Neural cell (in vitro differentiated cells): ENCODE results near the gene IBA57. TPM values are rescaled to one million over a fixed set of nuclear protein-coding genes. Genes with fewer than 3 reads are reported as not detected.

Source experiments
- H2AFZ ChIP-seq: fragments of 200-600, 300-800 bp; sonication (generic), shearing (Covaris generic); 2 replicates; pipeline ENCODE4 v1.6.0; 2014; ENCODE audit warnings: low read depth, mild to moderate bottlenecking, antibody characterized with exemption, low read length, moderate library complexity
- H3F3A ChIP-seq: fragments of 200-600 bp; shearing (Covaris generic); 2 replicates; pipeline ENCODE4 v1.6.1; 2016; ENCODE audit warnings: mild to moderate bottlenecking, moderate library complexity, mixed read lengths, antibody characterized with exemption, low read length; ENCODE audit not compliant: insufficient read depth, poor library complexity, severe bottlenecking
- H3K27ac ChIP-seq: fragments of 200-600, 300-800 bp; sonication (generic), shearing (Covaris generic); 2 replicates; pipeline ENCODE4 v1.5.1; 2014; ENCODE audit warnings: mild to moderate bottlenecking, low read length, moderate library complexity
- H3K27me3 ChIP-seq: fragments of 300-800, 200-600 bp; sonication (generic), shearing (Covaris generic); 2 replicates; pipeline ENCODE4 v1.6.0; 2014; ENCODE audit warnings: mild to moderate bottlenecking, low read depth, low read length, moderate library complexity; ENCODE audit not compliant: insufficient read depth
- H3K36me3 ChIP-seq: fragments of 300-800, 200-600 bp; sonication (generic), shearing (Covaris generic); 2 replicates; pipeline ENCODE4 v1.5.1; 2014; ENCODE audit warnings: mild to moderate bottlenecking, antibody characterized with exemption, low read length, moderate library complexity; ENCODE audit not compliant: insufficient read depth
- H3K4me2 ChIP-seq: fragments of 300-800, 200-600 bp; sonication (generic), shearing (Covaris generic); 2 replicates; pipeline ENCODE4 v1.6.0; 2014; ENCODE audit warnings: mild to moderate bottlenecking, low read length
- H3K4me3 ChIP-seq: fragments of 300-800, 200-600 bp; sonication (generic), shearing (Covaris generic); 2 replicates; pipeline ENCODE4 v1.5.1; 2014; ENCODE audit warnings: mild to moderate bottlenecking, low read length, moderate library complexity
- H3K79me2 ChIP-seq: fragments of 200-600 bp; shearing (Covaris generic); replicated peaks from 2 replicates; pipeline ENCODE4 v1.6.0; 2014; ENCODE audit warnings: mild to moderate bottlenecking, low read length, moderate library complexity; ENCODE audit not compliant: insufficient read depth
- H3K9ac ChIP-seq: fragments of 300-800, 200-600 bp; sonication (generic), shearing (Covaris generic); 2 replicates; pipeline ENCODE4 v1.6.1; 2016; ENCODE audit warnings: mild to moderate bottlenecking, low read length, mixed read lengths
- H3K9me2 ChIP-seq: fragments of 200-600 bp; shearing (Covaris generic); 2 replicates; pipeline ENCODE4 v1.6.1; 2016; ENCODE audit warnings: mild to moderate bottlenecking, low read length, mixed read lengths; ENCODE audit not compliant: insufficient read depth
- H3K9me3 ChIP-seq: fragments of 200-600, 300-800 bp; sonication (generic), shearing (Covaris generic); 2 replicates; pipeline ENCODE4 v1.6.1; 2016; ENCODE audit warnings: mild to moderate bottlenecking, mixed run types, low read length, moderate library complexity, mixed read lengths
- H4K20me1 ChIP-seq: fragments of 200-600 bp; shearing (Covaris generic); 2 replicates; pipeline ENCODE4 v1.6.1; 2016; ENCODE audit warnings: mild to moderate bottlenecking, mixed run types; ENCODE audit not compliant: insufficient read depth
- EP300 ChIP-seq: fragments of 450-650 bp; conservative IDR thresholded peaks from 2 replicates; pipeline ENCODE4 v1.6.1; 2014; ENCODE audit warnings: antibody characterized with exemption, mild to moderate bottlenecking, moderate library complexity; ENCODE audit not compliant: poor library complexity, severe bottlenecking
- EZH2 ChIP-seq: fragments of 200-600, 300-800 bp; shearing (Covaris generic), sonication (generic); IDR thresholded peaks from 2 replicates; pipeline ENCODE4 v1.6.1; 2014; ENCODE audit warnings: antibody characterized with exemption, low read length, borderline replicate concordance, mild to moderate bottlenecking; ENCODE audit not compliant: insufficient read depth, poor library complexity, severe bottlenecking
- MXI1 ChIP-seq: fragments of 450-650 bp; conservative IDR thresholded peaks from 2 replicates; pipeline ENCODE4 v1.6.1; 2014; ENCODE audit warnings: antibody characterized with exemption, mild to moderate bottlenecking; ENCODE audit not compliant: poor library complexity, severe bottlenecking
- POLR2AphosphoS5 ChIP-seq: IDR thresholded peaks from 2 replicates; pipeline ENCODE4 v1.6.1; 2012
- RAD21 ChIP-seq: fragments of 450-650 bp; conservative IDR thresholded peaks from 2 replicates; pipeline ENCODE4 v1.6.1; 2014; ENCODE audit warnings: antibody characterized with exemption, mild to moderate bottlenecking, moderate library complexity
- SMC3 ChIP-seq: fragments of 450-650 bp; conservative IDR thresholded peaks from 2 replicates; pipeline ENCODE4 v1.6.1; 2014; ENCODE audit warnings: antibody characterized with exemption, mild to moderate bottlenecking, moderate library complexity; ENCODE audit not compliant: poor library complexity
- TAF1 ChIP-seq: IDR thresholded peaks from 2 replicates; pipeline ENCODE4 v1.6.1; 2012; ENCODE audit warnings: low read depth
- polyA plus RNA-seq: library from polyadenylated mRNA; depleted of rRNA; stranded (reverse); fragments of >200 nt; gene quantifications from 2 replicates; pipeline ENCODE4 v1.2.3, GENCODE V29; 2014
- TF ChIP-seq, protein P1 (sequence below): IDR thresholded peaks from 2 replicates; pipeline ENCODE4 v1.6.1; 2012; ENCODE audit warnings: borderline replicate concordance
- TF ChIP-seq, protein P2 (sequence below): fragments of 450-650 bp; IDR thresholded peaks from 2 replicates; pipeline ENCODE4 v1.5.1; 2014; ENCODE audit warnings: antibody characterized with exemption, mild to moderate bottlenecking, moderate library complexity; ENCODE audit not compliant: poor library complexity, severe bottlenecking

IBA57 gene
- polyA plus RNA-seq, 1 donor from 2014 or later, result 5.5 TPM

DNA sequence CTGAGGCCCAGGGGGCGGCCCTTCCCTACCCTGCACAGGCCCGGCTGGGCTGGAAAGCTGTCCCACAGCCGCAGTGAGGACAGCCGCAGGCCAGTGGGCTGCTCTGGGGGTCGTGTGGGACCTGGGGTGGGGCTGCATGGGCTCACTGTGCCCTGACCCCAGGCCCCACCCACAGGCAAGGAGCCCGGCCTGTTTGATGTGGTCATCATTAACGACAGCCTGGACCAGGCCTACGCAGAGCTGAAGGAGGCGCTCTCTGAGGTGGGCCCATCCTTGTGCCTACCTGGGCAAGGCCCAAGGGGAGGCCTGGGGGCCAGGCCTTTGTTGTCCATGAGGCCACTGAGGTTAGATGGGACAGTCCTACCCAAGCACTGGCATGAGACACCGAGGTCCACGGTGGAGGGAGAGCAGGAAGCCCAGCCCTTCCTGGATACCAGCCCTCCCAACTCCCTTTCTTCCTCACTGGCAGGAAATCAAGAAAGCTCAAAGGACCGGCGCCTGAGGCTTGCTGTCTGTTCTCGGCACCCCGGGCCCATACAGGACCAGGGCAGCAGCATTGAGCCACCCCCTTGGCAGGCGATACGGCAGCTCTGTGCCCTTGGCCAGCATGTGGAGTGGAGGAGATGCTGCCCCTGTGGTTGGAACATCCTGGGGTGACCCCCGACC lies 17.3 kb upstream of the IBA57 start:
- Histone ChIP-seq H3K4me2 (no peak overlapping the region), H3K9me2 (no peaks in the 10 kb centered on the region), H3K27ac (no peak overlapping the region), H3K9ac (no peak overlapping the region), H2AFZ (no peak overlapping the region), H3F3A (no peaks in the 10 kb centered on the region), H3K4me3 (no peak overlapping the region), H3K79me2 (peaks cover 2% of the 10 kb centered on the region), H4K20me1 (peaks cover 4% of the 10 kb centered on the region), H3K27me3 (no peaks in the 10 kb centered on the region), H3K36me3 (no peaks in the 10 kb centered on the region), H3K9me3 (no peaks in the 10 kb centered on the region)
- no peak for TF ChIP-seq RAD21
- no peak for TF ChIP-seq SMC3
- TF ChIP-seq, protein P1, sequence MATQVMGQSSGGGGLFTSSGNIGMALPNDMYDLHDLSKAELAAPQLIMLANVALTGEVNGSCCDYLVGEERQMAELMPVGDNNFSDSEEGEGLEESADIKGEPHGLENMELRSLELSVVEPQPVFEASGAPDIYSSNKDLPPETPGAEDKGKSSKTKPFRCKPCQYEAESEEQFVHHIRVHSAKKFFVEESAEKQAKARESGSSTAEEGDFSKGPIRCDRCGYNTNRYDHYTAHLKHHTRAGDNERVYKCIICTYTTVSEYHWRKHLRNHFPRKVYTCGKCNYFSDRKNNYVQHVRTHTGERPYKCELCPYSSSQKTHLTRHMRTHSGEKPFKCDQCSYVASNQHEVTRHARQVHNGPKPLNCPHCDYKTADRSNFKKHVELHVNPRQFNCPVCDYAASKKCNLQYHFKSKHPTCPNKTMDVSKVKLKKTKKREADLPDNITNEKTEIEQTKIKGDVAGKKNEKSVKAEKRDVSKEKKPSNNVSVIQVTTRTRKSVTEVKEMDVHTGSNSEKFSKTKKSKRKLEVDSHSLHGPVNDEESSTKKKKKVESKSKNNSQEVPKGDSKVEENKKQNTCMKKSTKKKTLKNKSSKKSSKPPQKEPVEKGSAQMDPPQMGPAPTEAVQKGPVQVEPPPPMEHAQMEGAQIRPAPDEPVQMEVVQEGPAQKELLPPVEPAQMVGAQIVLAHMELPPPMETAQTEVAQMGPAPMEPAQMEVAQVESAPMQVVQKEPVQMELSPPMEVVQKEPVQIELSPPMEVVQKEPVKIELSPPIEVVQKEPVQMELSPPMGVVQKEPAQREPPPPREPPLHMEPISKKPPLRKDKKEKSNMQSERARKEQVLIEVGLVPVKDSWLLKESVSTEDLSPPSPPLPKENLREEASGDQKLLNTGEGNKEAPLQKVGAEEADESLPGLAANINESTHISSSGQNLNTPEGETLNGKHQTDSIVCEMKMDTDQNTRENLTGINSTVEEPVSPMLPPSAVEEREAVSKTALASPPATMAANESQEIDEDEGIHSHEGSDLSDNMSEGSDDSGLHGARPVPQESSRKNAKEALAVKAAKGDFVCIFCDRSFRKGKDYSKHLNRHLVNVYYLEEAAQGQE, result no peak
- TF ChIP-seq, protein P2, sequence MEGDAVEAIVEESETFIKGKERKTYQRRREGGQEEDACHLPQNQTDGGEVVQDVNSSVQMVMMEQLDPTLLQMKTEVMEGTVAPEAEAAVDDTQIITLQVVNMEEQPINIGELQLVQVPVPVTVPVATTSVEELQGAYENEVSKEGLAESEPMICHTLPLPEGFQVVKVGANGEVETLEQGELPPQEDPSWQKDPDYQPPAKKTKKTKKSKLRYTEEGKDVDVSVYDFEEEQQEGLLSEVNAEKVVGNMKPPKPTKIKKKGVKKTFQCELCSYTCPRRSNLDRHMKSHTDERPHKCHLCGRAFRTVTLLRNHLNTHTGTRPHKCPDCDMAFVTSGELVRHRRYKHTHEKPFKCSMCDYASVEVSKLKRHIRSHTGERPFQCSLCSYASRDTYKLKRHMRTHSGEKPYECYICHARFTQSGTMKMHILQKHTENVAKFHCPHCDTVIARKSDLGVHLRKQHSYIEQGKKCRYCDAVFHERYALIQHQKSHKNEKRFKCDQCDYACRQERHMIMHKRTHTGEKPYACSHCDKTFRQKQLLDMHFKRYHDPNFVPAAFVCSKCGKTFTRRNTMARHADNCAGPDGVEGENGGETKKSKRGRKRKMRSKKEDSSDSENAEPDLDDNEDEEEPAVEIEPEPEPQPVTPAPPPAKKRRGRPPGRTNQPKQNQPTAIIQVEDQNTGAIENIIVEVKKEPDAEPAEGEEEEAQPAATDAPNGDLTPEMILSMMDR, result no peak
- TF ChIP-seq TAF1, result no peak
- TF ChIP-seq EP300, result no peak
- TF ChIP-seq MXI1, result no peak
- no peak for TF ChIP-seq EZH2
- TF ChIP-seq POLR2AphosphoS5, result no peak

DNA sequence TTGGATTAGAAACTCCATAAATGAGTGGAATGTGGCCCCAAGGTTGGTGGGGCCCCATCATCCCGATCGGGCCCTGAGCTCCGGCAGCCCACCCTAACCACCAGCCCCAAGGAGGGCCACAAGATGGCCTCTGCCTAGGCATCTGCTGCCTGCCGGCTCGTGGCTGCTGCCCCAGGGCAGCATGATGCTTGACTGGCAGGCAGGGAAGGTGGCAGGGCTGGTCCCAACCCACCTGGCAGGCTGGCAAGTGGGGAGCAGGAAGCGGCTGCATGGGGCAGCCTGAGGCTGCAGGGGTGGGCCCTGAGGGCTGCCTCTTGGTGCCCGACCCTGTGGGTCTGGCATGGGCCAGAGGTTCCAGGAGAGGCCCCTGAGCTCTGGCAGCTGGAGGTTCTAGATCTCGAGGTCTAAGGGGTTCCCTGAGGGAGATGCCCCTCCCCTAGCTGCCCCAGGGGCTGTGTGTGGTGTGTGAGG lies 16.6 kb upstream of the IBA57 start:
- Histone ChIP-seq H3F3A (no peaks in the 10 kb centered on the region), H4K20me1 (peaks cover 3% of the 10 kb centered on the region), H3K36me3 (no peaks in the 10 kb centered on the region), H3K79me2 (no peaks in the 10 kb centered on the region), H3K4me2 (no peak overlapping the region), H2AFZ (no peak overlapping the region), H3K4me3 (no peak overlapping the region), H3K27me3 (no peaks in the 10 kb centered on the region), H3K9me3 (no peaks in the 10 kb centered on the region), H3K9me2 (no peaks in the 10 kb centered on the region), H3K9ac (no peak overlapping the region), H3K27ac (no peak overlapping the region)
- TF ChIP-seq POLR2AphosphoS5 (no peak), EZH2 (no peak), RAD21 (no peak), EP300 (no peak), SMC3 (no peak), TAF1 (no peak), MXI1 (no peak)
- TF ChIP-seq, protein P2, result no peak
- TF ChIP-seq, protein P1, result no peak
